Liver (tissue), 3 donors: ENCODE results near the gene MFNG.

Experiments
- EGR1 ChIP-seq, 2 donors: IDR thresholded peaks; 2 replicates each; pipeline ENCODE4 v1.6.1; 2016 to 2018; ENCODE audit warnings: antibody characterized with exemption in 2 of 2, low read depth in 2 of 2
- GABPA ChIP-seq, 2 donors: IDR thresholded peaks in 1 of 2; conservative IDR thresholded peaks in 1 of 2; 2 replicates each; pipeline ENCODE4 v1.6.1; 2016; ENCODE audit warnings: antibody characterized with exemption in 2 of 2, mild to moderate bottlenecking in 1 of 2, moderate library complexity in 1 of 2
- JUND ChIP-seq, 2 donors: IDR thresholded peaks; 2 replicates each; pipeline ENCODE4 v1.6.1; 2016; ENCODE audit warnings: antibody characterized with exemption in 2 of 2
- RAD21 ChIP-seq, 2 donors: IDR thresholded peaks; 2 replicates each; pipeline ENCODE4 v1.6.1; 2016; ENCODE audit warnings: antibody characterized with exemption in 2 of 2, mild to moderate bottlenecking in 2 of 2
- RXRA ChIP-seq, 2 donors: IDR thresholded peaks; 2 replicates each; pipeline ENCODE4 v1.6.1; 2017 to 2018; ENCODE audit warnings: antibody characterized with exemption in 2 of 2, mild to moderate bottlenecking in 1 of 2
- TF ChIP-seq, protein P1 (sequence below): fragments of 150-350 bp; IDR thresholded peaks from 2 replicates; pipeline ENCODE4 v1.5.1; 2017; ENCODE audit warnings: improper control_type of control experiment, low read depth, low read length; ENCODE audit not compliant: missing input control
- TF ChIP-seq, protein P2 (sequence below): IDR thresholded peaks from 2 replicates; pipeline ENCODE4 v1.6.1; 2016; ENCODE audit warnings: antibody characterized with exemption
- donor health status: healthy.
- donor health status: healthy.

DNA sequence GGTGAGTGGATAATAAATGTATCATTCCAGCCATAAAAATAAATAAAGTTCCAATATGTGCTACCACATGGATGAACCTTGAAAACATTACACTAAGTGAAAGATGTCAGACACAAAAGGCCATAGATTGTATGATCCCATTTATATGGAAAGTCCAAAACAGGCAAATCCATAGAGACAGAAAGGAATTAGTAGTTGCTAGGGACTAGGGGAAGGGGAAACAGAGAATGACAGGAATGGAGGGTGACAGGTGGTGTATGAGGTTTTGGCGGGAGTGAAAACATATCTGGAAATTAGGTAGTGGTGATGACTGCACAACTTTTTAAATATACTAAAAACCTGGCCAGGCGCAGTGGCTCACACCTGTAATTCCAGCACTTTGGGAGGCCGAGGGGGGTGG is 48.3 kb upstream of the MFNG start:
- TF ChIP-seq, protein P1, sequence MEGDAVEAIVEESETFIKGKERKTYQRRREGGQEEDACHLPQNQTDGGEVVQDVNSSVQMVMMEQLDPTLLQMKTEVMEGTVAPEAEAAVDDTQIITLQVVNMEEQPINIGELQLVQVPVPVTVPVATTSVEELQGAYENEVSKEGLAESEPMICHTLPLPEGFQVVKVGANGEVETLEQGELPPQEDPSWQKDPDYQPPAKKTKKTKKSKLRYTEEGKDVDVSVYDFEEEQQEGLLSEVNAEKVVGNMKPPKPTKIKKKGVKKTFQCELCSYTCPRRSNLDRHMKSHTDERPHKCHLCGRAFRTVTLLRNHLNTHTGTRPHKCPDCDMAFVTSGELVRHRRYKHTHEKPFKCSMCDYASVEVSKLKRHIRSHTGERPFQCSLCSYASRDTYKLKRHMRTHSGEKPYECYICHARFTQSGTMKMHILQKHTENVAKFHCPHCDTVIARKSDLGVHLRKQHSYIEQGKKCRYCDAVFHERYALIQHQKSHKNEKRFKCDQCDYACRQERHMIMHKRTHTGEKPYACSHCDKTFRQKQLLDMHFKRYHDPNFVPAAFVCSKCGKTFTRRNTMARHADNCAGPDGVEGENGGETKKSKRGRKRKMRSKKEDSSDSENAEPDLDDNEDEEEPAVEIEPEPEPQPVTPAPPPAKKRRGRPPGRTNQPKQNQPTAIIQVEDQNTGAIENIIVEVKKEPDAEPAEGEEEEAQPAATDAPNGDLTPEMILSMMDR: no peak
- no peak for TF ChIP-seq RAD21 (IDR thresholded peaks at IDR 0.05)
- no peak for TF ChIP-seq JUND (IDR thresholded peaks at IDR 0.05)
- TF ChIP-seq RXRA (IDR thresholded peaks at IDR 0.05): no peak
- TF ChIP-seq, protein P2, sequence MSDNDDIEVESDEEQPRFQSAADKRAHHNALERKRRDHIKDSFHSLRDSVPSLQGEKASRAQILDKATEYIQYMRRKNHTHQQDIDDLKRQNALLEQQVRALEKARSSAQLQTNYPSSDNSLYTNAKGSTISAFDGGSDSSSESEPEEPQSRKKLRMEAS: no peak
- no peak for TF ChIP-seq GABPA (IDR thresholded peaks at IDR 0.05 in 1 of 2, conservative IDR thresholded peaks at IDR 0.05 in 1 of 2)
- no peak for TF ChIP-seq EGR1 (IDR thresholded peaks at IDR 0.05; ENCODE audit: low read depth in 2 of 2)
